Measurements from ENCODE around the gene HSD17B8.

The HSD17B8 gene

GRCh38 chr6:33247977-33248642 lies 43.7 kb downstream of the HSD17B8 start:
- CTCF ChIA-PET, result interaction anchor here (0.6 to 7.7 kb wide), 64 partner anchors 9 to 403 kb away, joined by 3 to 82 read pairs (median 4); partner anchors contain the start of genes B3GALT4, CUTA, HSD17B8 and PFDN6
- POLR2A ChIA-PET, result interaction anchor here (0.6 to 2.2 kb wide), 9 partner anchors 24 to 1277 kb away, joined by 3 to 10 read pairs (median 3); partner anchors contain the start of genes RPS18 and VPS52
- DNase-seq (ENCODE audit: extremely low spot score), result peak; percentile 80
- TF ChIP-seq CTCF (IDR thresholded peaks at IDR 0.05; ENCODE audit: control extremely low read depth, extremely low read depth, low read depth, missing control alignments), result peak; percentile 91

- CTCF ChIA-PET, result interaction anchor here (0.7 to 7.7 kb wide), 59 partner anchors 9 to 403 kb away, joined by 3 to 82 read pairs (median 5); partner anchors contain the start of genes B3GALT4, CUTA, HSD17B8 and PFDN6
- TF ChIP-seq CTCF (IDR thresholded peaks at IDR 0.05; ENCODE audit: control extremely low read depth, extremely low read depth, low read depth, missing control alignments), result no peak
- no peak for DNase-seq (ENCODE audit: extremely low spot score)
- POLR2A ChIA-PET, result interaction anchor here (0.5 to 2.2 kb wide), 6 partner anchors 23 to 810 kb away, joined by 3 to 10 read pairs (median 6); partner anchors contain the start of genes RPS18 and VPS52
These were observed 44.1 kb downstream of the HSD17B8 start for GRCh38 chr6:33248643-33248931.

- ChIA-PET CTCF (interaction anchor here (0.7 to 7.7 kb wide), 54 partner anchors 8 to 411 kb away, joined by 3 to 82 read pairs (median 5); partner anchors contain the start of genes B3GALT4, CUTA, HSD17B8 and PFDN6), POLR2A (interaction anchor here (0.5 to 2.1 kb wide), 6 partner anchors 14 to 810 kb away, joined by 4 to 12 read pairs (median 6); partner anchors contain the start of genes RPS18 and VPS52)
- TF ChIP-seq CTCF (IDR thresholded peaks at IDR 0.05; ENCODE audit: control extremely low read depth, extremely low read depth, low read depth, missing control alignments), result no peak
- DNase-seq (ENCODE audit: extremely low spot score), result peak; percentile 95
These were observed 44.7 kb downstream of the HSD17B8 start for GRCh38 chr6:33248932-33249731.

GRCh38 chr6:33249732-33250630 lies 45.5 kb downstream of the HSD17B8 start:
- ChIA-PET CTCF (interaction anchor here (0.6 to 7.7 kb wide), 28 partner anchors 7 to 412 kb away, joined by 3 to 82 read pairs (median 10); partner anchors contain the start of genes HSD17B8, PFDN6, RPS18 and TAP2), POLR2A (interaction anchor here (0.5 to 2.1 kb wide), 3 partner anchors 22 to 386 kb away, joined by 5 to 10 read pairs (median 6); partner anchors contain the start of genes RPS18 and VPS52)

GRCh38 chr6:33250731-33251130 lies 46.3 kb downstream of the HSD17B8 start:
- CTCF ChIA-PET, result interaction anchor here (0.9 to 7.7 kb wide), 8 partner anchors 8 to 124 kb away, joined by 3 to 82 read pairs (median 8); partner anchors contain the start of genes RPS18 and VPS52
- no peak for TF ChIP-seq CTCF (IDR thresholded peaks at IDR 0.05; ENCODE audit: control extremely low read depth, extremely low read depth, low read depth, missing control alignments)
- POLR2A ChIA-PET, result no interaction called here
- DNase-seq (ENCODE audit: extremely low spot score), result no peak

More at GRCh38 chr6:33249732-33250630, 45.5 kb downstream of the HSD17B8 start:
- DNase-seq (ENCODE audit: extremely low spot score), result no peak
- no peak for TF ChIP-seq CTCF (IDR thresholded peaks at IDR 0.05; ENCODE audit: control extremely low read depth, extremely low read depth, low read depth, missing control alignments)
